ENCODE results near the gene UMAD1.

DNA sequence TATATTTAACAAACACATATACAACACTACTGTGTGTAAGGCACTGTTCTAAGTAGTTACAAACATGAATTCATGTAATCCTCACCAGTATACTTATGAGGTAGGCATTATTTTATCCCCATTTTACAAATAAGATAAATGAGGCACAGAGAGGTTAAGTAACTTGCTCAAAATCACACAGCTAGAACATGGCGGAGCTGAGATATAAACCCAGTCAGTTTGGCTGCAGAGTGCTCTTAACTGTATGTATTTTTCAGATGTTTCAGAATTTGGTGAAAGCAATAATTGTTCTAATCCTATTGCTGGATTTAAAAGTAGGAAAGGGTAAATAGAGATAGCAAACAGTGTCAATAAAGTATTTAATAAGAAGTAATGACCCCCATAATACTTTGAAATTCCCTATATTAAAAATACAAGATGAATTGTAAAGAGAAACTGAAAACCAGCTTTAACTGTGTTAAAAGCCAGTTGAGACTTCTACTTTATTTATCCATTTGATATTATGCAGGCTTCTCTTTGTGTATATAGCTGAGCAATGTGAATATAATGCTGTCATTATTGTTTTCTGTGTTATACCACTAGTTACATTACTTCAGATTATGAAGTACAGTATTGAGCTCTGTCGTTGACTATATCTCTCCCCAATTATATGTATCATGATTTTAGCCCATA is 110.2 kb downstream of the UMAD1 start:
- TF ChIP-seq, protein P1, sequence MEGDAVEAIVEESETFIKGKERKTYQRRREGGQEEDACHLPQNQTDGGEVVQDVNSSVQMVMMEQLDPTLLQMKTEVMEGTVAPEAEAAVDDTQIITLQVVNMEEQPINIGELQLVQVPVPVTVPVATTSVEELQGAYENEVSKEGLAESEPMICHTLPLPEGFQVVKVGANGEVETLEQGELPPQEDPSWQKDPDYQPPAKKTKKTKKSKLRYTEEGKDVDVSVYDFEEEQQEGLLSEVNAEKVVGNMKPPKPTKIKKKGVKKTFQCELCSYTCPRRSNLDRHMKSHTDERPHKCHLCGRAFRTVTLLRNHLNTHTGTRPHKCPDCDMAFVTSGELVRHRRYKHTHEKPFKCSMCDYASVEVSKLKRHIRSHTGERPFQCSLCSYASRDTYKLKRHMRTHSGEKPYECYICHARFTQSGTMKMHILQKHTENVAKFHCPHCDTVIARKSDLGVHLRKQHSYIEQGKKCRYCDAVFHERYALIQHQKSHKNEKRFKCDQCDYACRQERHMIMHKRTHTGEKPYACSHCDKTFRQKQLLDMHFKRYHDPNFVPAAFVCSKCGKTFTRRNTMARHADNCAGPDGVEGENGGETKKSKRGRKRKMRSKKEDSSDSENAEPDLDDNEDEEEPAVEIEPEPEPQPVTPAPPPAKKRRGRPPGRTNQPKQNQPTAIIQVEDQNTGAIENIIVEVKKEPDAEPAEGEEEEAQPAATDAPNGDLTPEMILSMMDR (IDR thresholded peaks at IDR 0.05): no peak
- no peak for TF ChIP-seq POLR2A (IDR thresholded peaks at IDR 0.05)

Measured in vagina (tissue), 2 donors.